ENCODE measurements around the gene ANKRD6.
A peak's percentile ranks its signal among the peaks of the same experiment; 100 is the strongest.

ANKRD6 gene

GRCh38 chr6:89494131-89494793, 61.3 kb downstream of the ANKRD6 start:
- no peak overlapping the region for H4K91ac ChIP-seq (ENCODE audit: low read depth, low read length, poor library complexity)
- H2BK12ac ChIP-seq (ENCODE audit: low read length): no peak overlapping the region
- no peak overlapping the region for H3K23ac ChIP-seq (ENCODE audit: low read depth, low read length, poor library complexity)
- WGBS, 2 donors (ENCODE audit: extremely low coverage in 2 of 2, insufficient read length in 2 of 2, insufficient replicate concordance in 1 of 2): no CpG with 5 or more reads among the region's 3 CpGs
- no peak overlapping the region for H3K18ac ChIP-seq (ENCODE audit: low read length)
- no peaks in the 10 kb centered on the region for H3K36me3 ChIP-seq (replicated peaks in 1 of 2; ENCODE audit: control insufficient read depth in 2 of 2, insufficient read depth in 2 of 2, low read length in 2 of 2)
- no peak overlapping the region for H2BK15ac ChIP-seq (ENCODE audit: low read length)
- no peak overlapping the region for H2AK5ac ChIP-seq (ENCODE audit: low read depth, low read length)
- no peak overlapping the region for H3K4ac ChIP-seq (ENCODE audit: low read length)
- H3K4me3 ChIP-seq (ENCODE audit: low read length in 2 of 2): no peak overlapping the region
- peaks cover 0 to 1% of the 10 kb centered on the region in 2 donors for H3K9me3 ChIP-seq (replicated peaks in 1 of 2; ENCODE audit: control insufficient read depth in 2 of 2, insufficient read depth in 1 of 2, low read depth in 1 of 2, low read length in 2 of 2)
- H3K4me1 ChIP-seq (ENCODE audit: control insufficient read depth in 2 of 2, insufficient read depth in 1 of 2, low read depth in 1 of 2, low read length in 2 of 2): peaks cover 0 to 14% of the 10 kb centered on the region in 2 donors
- no peak overlapping the region for H2BK120ac ChIP-seq (ENCODE audit: low read depth, low read length)
- no peaks in the 10 kb centered on the region for H3K27me3 ChIP-seq (ENCODE audit: control insufficient read depth in 3 of 3, insufficient read depth in 3 of 3, low read depth in 1 of 3, low read length in 3 of 3)
- no peak overlapping the region for H3K4me2 ChIP-seq (ENCODE audit: insufficient read depth, low read length, poor library complexity, severe bottlenecking)
- DNase-seq (ENCODE audit: low spot score): no peak
- no peak overlapping the region for H2AFZ ChIP-seq (ENCODE audit: low read length)
- H2BK5ac ChIP-seq (ENCODE audit: low read length): no peak overlapping the region
- no peak overlapping the region for H3K14ac ChIP-seq (ENCODE audit: low read length)
- no peak overlapping the region for H3K27ac ChIP-seq (replicated peaks; ENCODE audit: low read length)
- no peaks in the 10 kb centered on the region for H3K79me1 ChIP-seq (ENCODE audit: low read depth, low read length)
- no peak overlapping the region for H4K8ac ChIP-seq (ENCODE audit: low read depth, low read length)
- H3K9ac ChIP-seq (ENCODE audit: low read depth, low read length, poor library complexity): no peak overlapping the region

- Histone ChIP-seq H2BK15ac (ENCODE audit: low read length) (no peak overlapping the region), H4K91ac (ENCODE audit: low read depth, low read length, poor library complexity) (no peak overlapping the region), H4K8ac (ENCODE audit: low read depth, low read length) (no peak overlapping the region), H2AFZ (ENCODE audit: low read length) (no peak overlapping the region), H2BK12ac (ENCODE audit: low read length) (no peak overlapping the region), H3K27ac (replicated peaks; ENCODE audit: low read length) (peak overlapping the region; percentile 43), H2BK5ac (ENCODE audit: low read length) (no peak overlapping the region), H3K23ac (ENCODE audit: low read depth, low read length, poor library complexity) (no peak overlapping the region), H2AK5ac (ENCODE audit: low read depth, low read length) (no peak overlapping the region), H3K4me3 (ENCODE audit: low read length in 2 of 2) (no peak overlapping the region), H3K4me1 (ENCODE audit: control insufficient read depth in 2 of 2, insufficient read depth in 1 of 2, low read depth in 1 of 2, low read length in 2 of 2) (peaks cover 16 to 20% of the 10 kb centered on the region in 2 donors), H3K27me3 (ENCODE audit: control insufficient read depth in 3 of 3, insufficient read depth in 3 of 3, low read depth in 1 of 3, low read length in 3 of 3) (no peaks in the 10 kb centered on the region), H2BK120ac (ENCODE audit: low read depth, low read length) (no peak overlapping the region), H3K14ac (ENCODE audit: low read length) (no peak overlapping the region), H3K79me1 (ENCODE audit: low read depth, low read length) (no peaks in the 10 kb centered on the region), H3K4me2 (ENCODE audit: insufficient read depth, low read length, poor library complexity, severe bottlenecking) (no peak overlapping the region), H3K9ac (ENCODE audit: low read depth, low read length, poor library complexity) (no peak overlapping the region), H3K4ac (ENCODE audit: low read length) (no peak overlapping the region), H3K18ac (ENCODE audit: low read length) (no peak overlapping the region), H3K36me3 (replicated peaks in 1 of 2; ENCODE audit: control insufficient read depth in 2 of 2, insufficient read depth in 2 of 2, low read length in 2 of 2) (no peaks in the 10 kb centered on the region), H3K9me3 (replicated peaks in 1 of 2; ENCODE audit: control insufficient read depth in 2 of 2, insufficient read depth in 1 of 2, low read depth in 1 of 2, low read length in 2 of 2) (peaks cover 0 to 2% of the 10 kb centered on the region in 2 donors)
- no CpG with 5 or more reads among the region's 7 CpGs for WGBS, 2 donors (ENCODE audit: extremely low coverage in 2 of 2, insufficient read length in 2 of 2, insufficient replicate concordance in 1 of 2)
- DNase-seq (ENCODE audit: low spot score): no peak
Observed at GRCh38 chr6:89495961-89496535, 63.1 kb downstream of the ANKRD6 start.

GRCh38 chr6:89500611-89501010, 67.7 kb downstream of the ANKRD6 start:
- Histone ChIP-seq H3K4ac (ENCODE audit: low read length) (no peak overlapping the region), H3K36me3 (replicated peaks in 1 of 2; ENCODE audit: control insufficient read depth in 2 of 2, insufficient read depth in 2 of 2, low read length in 2 of 2) (no peaks in the 10 kb centered on the region), H3K14ac (ENCODE audit: low read length) (no peak overlapping the region), H3K9ac (ENCODE audit: low read depth, low read length, poor library complexity) (no peak overlapping the region), H3K4me3 (ENCODE audit: low read length in 2 of 2) (no peak overlapping the region), H2BK12ac (ENCODE audit: low read length) (no peak overlapping the region), H2AK5ac (ENCODE audit: low read depth, low read length) (no peak overlapping the region), H4K91ac (ENCODE audit: low read depth, low read length, poor library complexity) (no peak overlapping the region), H3K18ac (ENCODE audit: low read length) (no peak overlapping the region), H2BK5ac (ENCODE audit: low read length) (no peak overlapping the region), H4K8ac (ENCODE audit: low read depth, low read length) (no peak overlapping the region), H2AFZ (ENCODE audit: low read length) (no peak overlapping the region), H3K27ac (replicated peaks; ENCODE audit: low read length) (peak overlapping the region; percentile 71), H3K9me3 (replicated peaks in 1 of 2; ENCODE audit: control insufficient read depth in 2 of 2, insufficient read depth in 1 of 2, low read depth in 1 of 2, low read length in 2 of 2) (peaks cover 0 to 2% of the 10 kb centered on the region in 2 donors), H3K27me3 (ENCODE audit: control insufficient read depth in 3 of 3, insufficient read depth in 3 of 3, low read depth in 1 of 3, low read length in 3 of 3) (no peaks in the 10 kb centered on the region), H2BK120ac (ENCODE audit: low read depth, low read length) (no peak overlapping the region), H3K4me1 (ENCODE audit: control insufficient read depth in 2 of 2, insufficient read depth in 1 of 2, low read depth in 1 of 2, low read length in 2 of 2) (peaks cover 24% of the 10 kb centered on the region in 2 donors), H3K23ac (ENCODE audit: low read depth, low read length, poor library complexity) (no peak overlapping the region), H2BK15ac (ENCODE audit: low read length) (no peak overlapping the region), H3K4me2 (ENCODE audit: insufficient read depth, low read length, poor library complexity, severe bottlenecking) (no peak overlapping the region), H3K79me1 (ENCODE audit: low read depth, low read length) (no peaks in the 10 kb centered on the region)
- DNase-seq (ENCODE audit: low spot score): no peak
- WGBS, 2 donors (ENCODE audit: extremely low coverage in 2 of 2, insufficient read length in 2 of 2, insufficient replicate concordance in 1 of 2): no CpG with 5 or more reads among the region's 3 CpGs

DNA sequence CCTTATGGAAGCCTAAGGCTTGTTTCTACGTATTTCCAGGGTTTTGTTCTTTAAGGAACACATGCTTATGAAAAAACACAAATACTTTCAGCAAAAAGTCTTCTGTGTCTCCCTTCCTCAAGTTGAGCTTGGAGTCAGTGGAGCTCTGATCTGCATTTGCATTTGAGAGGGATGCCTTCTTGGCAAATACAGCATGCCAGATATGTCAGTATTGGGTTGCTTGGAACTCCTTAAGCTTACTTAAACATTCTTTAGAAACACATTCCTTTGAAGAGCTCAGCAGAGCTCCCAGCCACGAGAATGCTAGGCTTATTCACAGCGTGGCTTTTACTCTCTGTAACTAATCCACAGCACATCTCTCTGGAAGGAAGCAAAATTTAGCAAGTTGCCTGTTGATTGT, 68.3 kb downstream of the ANKRD6 start:
- Histone ChIP-seq H2BK12ac (ENCODE audit: low read length) (no peak overlapping the region), H3K4me3 (ENCODE audit: low read length in 2 of 2) (no peak overlapping the region)
- WGBS, 2 donors (ENCODE audit: extremely low coverage in 2 of 2, insufficient read length in 2 of 2, insufficient replicate concordance in 1 of 2): no CpG with 5 or more reads among the region's 3 CpGs

More for the DNA sequence above, 68.3 kb downstream of the ANKRD6 start:
- no peak overlapping the region for H2AFZ ChIP-seq (ENCODE audit: low read length)
- no peak overlapping the region for H3K4me2 ChIP-seq (ENCODE audit: insufficient read depth, low read length, poor library complexity, severe bottlenecking)
- no peaks in the 10 kb centered on the region for H3K27me3 ChIP-seq (ENCODE audit: control insufficient read depth in 3 of 3, insufficient read depth in 3 of 3, low read depth in 1 of 3, low read length in 3 of 3)
- no peak overlapping the region for H3K18ac ChIP-seq (ENCODE audit: low read length)
- H2BK120ac ChIP-seq (ENCODE audit: low read depth, low read length): no peak overlapping the region
- peaks cover 0 to 2% of the 10 kb centered on the region in 2 donors for H3K9me3 ChIP-seq (replicated peaks in 1 of 2; ENCODE audit: control insufficient read depth in 2 of 2, insufficient read depth in 1 of 2, low read depth in 1 of 2, low read length in 2 of 2)
- no peak overlapping the region for H2BK5ac ChIP-seq (ENCODE audit: low read length)
- peak overlapping the region; percentile 71 for H3K27ac ChIP-seq (replicated peaks; ENCODE audit: low read length)
- no peak overlapping the region for H3K14ac ChIP-seq (ENCODE audit: low read length)
- H3K36me3 ChIP-seq (replicated peaks in 1 of 2; ENCODE audit: control insufficient read depth in 2 of 2, insufficient read depth in 2 of 2, low read length in 2 of 2): no peaks in the 10 kb centered on the region
- H2AK5ac ChIP-seq (ENCODE audit: low read depth, low read length): no peak overlapping the region
- H3K9ac ChIP-seq (ENCODE audit: low read depth, low read length, poor library complexity): no peak overlapping the region
- peaks cover 21 to 24% of the 10 kb centered on the region in 2 donors for H3K4me1 ChIP-seq (ENCODE audit: control insufficient read depth in 2 of 2, insufficient read depth in 1 of 2, low read depth in 1 of 2, low read length in 2 of 2)
- no peak overlapping the region for H4K8ac ChIP-seq (ENCODE audit: low read depth, low read length)
- H3K79me1 ChIP-seq (ENCODE audit: low read depth, low read length): no peaks in the 10 kb centered on the region
- H3K4ac ChIP-seq (ENCODE audit: low read length): no peak overlapping the region
- DNase-seq (ENCODE audit: low spot score): peak; percentile 68
- no peak overlapping the region for H3K23ac ChIP-seq (ENCODE audit: low read depth, low read length, poor library complexity)
- no peak overlapping the region for H2BK15ac ChIP-seq (ENCODE audit: low read length)
- no peak overlapping the region for H4K91ac ChIP-seq (ENCODE audit: low read depth, low read length, poor library complexity)
